HG03439 (cell line): Measurements from ENCODE around the gene MRPL51.
"Not testable (repeated sequence)": the region's sequence is repeated elsewhere in the genome, so short reads cannot be mapped to it uniquely, and the experiment has no call there.

ENCODE experiments used
- ATAC-seq: cut with Tn5 transposase; IDR thresholded peaks from one replicate; pipeline ENCODE4 v1.9.1; 2021; ENCODE audit warnings: mild to moderate bottlenecking, moderate library complexity; ENCODE audit not compliant: unreplicated experiment

MRPL51 gene

GRCh38 chr12:6492838-6493496, at the start of gene MRPL51:
TSS of gene MRPL51 (minus strand) at chr12:6493262. CDS start at chr12:6493136, 126 bp downstream.
- ATAC-seq, result peak; percentile 67

- ATAC-seq, result no peak
Measured at GRCh38 chr12:6542209-6543009, 49.3 kb upstream of the MRPL51 start.

GRCh38 chr12:6541371-6542165, 48.5 kb upstream of the MRPL51 start:
- ATAC-seq, result no peak

GRCh38 chr12:6540181-6540877, 47.3 kb upstream of the MRPL51 start:
- no peak for ATAC-seq

- no peak for ATAC-seq
Measured at GRCh38 chr12:6539707-6540134, 46.7 kb upstream of the MRPL51 start.

GRCh38 chr12:6539314-6539682, 46.2 kb upstream of the MRPL51 start:
- ATAC-seq, result no peak

- no peak for ATAC-seq
Measured at GRCh38 chr12:6538420-6539313, 45.6 kb upstream of the MRPL51 start.

GRCh38 chr12:6537580-6538419, 44.7 kb upstream of the MRPL51 start:
- ATAC-seq, result not testable (repeated sequence)

GRCh38 chr12:6536894-6537579, 44.0 kb upstream of the MRPL51 start:
- ATAC-seq, result no peak

- ATAC-seq, result no peak
Measured at GRCh38 chr12:6535960-6536847, 43.1 kb upstream of the MRPL51 start.

GRCh38 chr12:6535697-6535946, 42.6 kb upstream of the MRPL51 start:
- no peak for ATAC-seq

GRCh38 chr12:6534945-6535696, 42.1 kb upstream of the MRPL51 start:
- peak; percentile 8 for ATAC-seq

GRCh38 chr12:6534695-6534944, 41.6 kb upstream of the MRPL51 start:
- peak; percentile 6 for ATAC-seq

GRCh38 chr12:6533923-6534694, 41.0 kb upstream of the MRPL51 start, which contains the start of gene GAPDH:
TSS of gene GAPDH (plus strand) at chr12:6534517. CDS start at chr12:6534833, 316 bp downstream.
- ATAC-seq, result peak; percentile 49

GRCh38 chr12:6533653-6533922, 40.5 kb upstream of the MRPL51 start:
- ATAC-seq, result peak; percentile 2

GRCh38 chr12:6532927-6533652, 40.0 kb upstream of the MRPL51 start:
- peak; percentile 3 for ATAC-seq
